IPS DF 4.7 (cell line): ENCODE data around the gene NFATC2IP.
"Not testable (repeated sequence)": the region's sequence is repeated elsewhere in the genome, so short reads cannot be mapped to it uniquely, and the experiment has no call there.

ENCODE experiments used
- DNase-seq: peaks from one replicate; pipeline ENCODE4 v3.0.0-alpha.2; 2013; ENCODE audit warnings: low spot score; ENCODE audit errors: extremely low read depth

Gene NFATC2IP

GRCh38 chr16:28967156-28967555, 16.4 kb downstream of the NFATC2IP start:
- DNase-seq, result no peak

- DNase-seq, result not testable (repeated sequence)
These were observed 19.0 kb downstream of the NFATC2IP start for GRCh38 chr16:28969696-28970095.

- no peak for DNase-seq
These were observed 23.3 kb downstream of the NFATC2IP start for GRCh38 chr16:28974007-28974436.

- DNase-seq, result peak; percentile 80
These were observed 23.9 kb downstream of the NFATC2IP start, which contains the start of gene SPNS1 for GRCh38 chr16:28974437-28975157. SPNS1 (plus strand) TSS chr16:28974778; CDS start chr16:28975152, 374 bp downstream.

- no peak for DNase-seq
These were observed 24.4 kb downstream of the NFATC2IP start for GRCh38 chr16:28975158-28975599.

GRCh38 chr16:28977703-28978662, 27.2 kb downstream of the NFATC2IP start:
- no peak for DNase-seq

GRCh38 chr16:28980330-28980729, 29.6 kb downstream of the NFATC2IP start:
- DNase-seq, result not testable (repeated sequence)

- DNase-seq, result no peak
These were observed 30.2 kb downstream of the NFATC2IP start for GRCh38 chr16:28980929-28981328.

- no peak for DNase-seq
These were observed 30.8 kb downstream of the NFATC2IP start for GRCh38 chr16:28981517-28981916.

GRCh38 chr16:28982418-28982817, 31.7 kb downstream of the NFATC2IP start:
- no peak for DNase-seq

- no peak for DNase-seq
These were observed 32.2 kb downstream of the NFATC2IP start for GRCh38 chr16:28982949-28983348.

GRCh38 chr16:28983644-28984043, 32.9 kb downstream of the NFATC2IP start:
- no peak for DNase-seq

- DNase-seq, result no peak
These were observed 33.4 kb downstream of the NFATC2IP start for GRCh38 chr16:28984091-28984490.

GRCh38 chr16:28984619-28985135, 33.9 kb downstream of the NFATC2IP start, which contains the start of gene LAT:
LAT (plus strand) TSS chr16:28985052; CDS start chr16:28985418, 366 bp downstream.
- no peak for DNase-seq

GRCh38 chr16:28985211-28986041, 34.7 kb downstream of the NFATC2IP start:
- no peak for DNase-seq

- DNase-seq, result no peak
These were observed 35.3 kb downstream of the NFATC2IP start for GRCh38 chr16:28986046-28986445.

GRCh38 chr16:28986492-28986891, 35.8 kb downstream of the NFATC2IP start:
- no peak for DNase-seq

- no peak for DNase-seq
These were observed 36.6 kb downstream of the NFATC2IP start for GRCh38 chr16:28987170-28987853.

GRCh38 chr16:28989363-28989762, 38.6 kb downstream of the NFATC2IP start:
- DNase-seq, result no peak

GRCh38 chr16:28990375-28991040, 39.8 kb downstream of the NFATC2IP start:
- no peak for DNase-seq
